Hepatocyte (in vitro differentiated cells): ENCODE data around the gene CARD14.
"Not testable (repeated sequence)": the region's sequence is repeated elsewhere in the genome, so short reads cannot be mapped to it uniquely, and the experiment has no call there.

Source experiments
- EZH2 ChIP-seq: fragments of 200-600 bp; sonication (generic); IDR thresholded peaks from 2 replicates; pipeline ENCODE4 v1.6.1; 2016; ENCODE audit warnings: antibody characterized with exemption, mild to moderate bottlenecking, borderline replicate concordance
- EZH2phosphoT487 ChIP-seq: fragments of 200-600 bp; sonication (generic); IDR thresholded peaks from one replicate; pipeline ENCODE4 v1.6.1; 2018; ENCODE audit warnings: antibody characterized with exemption, mild to moderate bottlenecking, low read depth, moderate library complexity; ENCODE audit not compliant: unreplicated experiment, severe bottlenecking
- TF ChIP-seq, protein P1 (sequence below): fragments of 200-600 bp; sonication (generic); IDR thresholded peaks from 2 replicates; pipeline ENCODE4 v1.5.1; 2016; ENCODE audit warnings: antibody characterized with exemption, mild to moderate bottlenecking; ENCODE audit not compliant: poor library complexity

DNA sequence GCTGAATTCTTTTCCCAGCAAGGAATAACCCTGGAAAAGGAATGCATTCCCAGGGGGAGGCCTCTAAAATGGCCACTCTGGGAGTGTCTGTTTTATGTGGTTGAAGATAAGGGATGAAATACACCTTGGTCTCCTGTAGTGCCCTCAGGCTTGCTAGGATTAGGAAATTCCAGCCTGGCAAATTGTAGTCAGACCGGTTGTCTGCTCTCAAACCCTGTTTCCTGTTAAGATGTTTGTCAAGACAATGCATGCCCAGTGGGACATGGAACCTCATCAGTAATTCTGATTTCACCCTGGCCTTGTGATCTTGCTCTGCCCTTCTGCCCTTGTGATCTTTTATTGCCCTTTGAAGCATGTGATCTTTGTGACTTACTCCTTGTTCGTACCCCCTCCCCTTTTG, 14.2 kb upstream of the CARD14 start:
- not testable (repeated sequence) for TF ChIP-seq EZH2, EZH2phosphoT487
- TF ChIP-seq, protein P1, sequence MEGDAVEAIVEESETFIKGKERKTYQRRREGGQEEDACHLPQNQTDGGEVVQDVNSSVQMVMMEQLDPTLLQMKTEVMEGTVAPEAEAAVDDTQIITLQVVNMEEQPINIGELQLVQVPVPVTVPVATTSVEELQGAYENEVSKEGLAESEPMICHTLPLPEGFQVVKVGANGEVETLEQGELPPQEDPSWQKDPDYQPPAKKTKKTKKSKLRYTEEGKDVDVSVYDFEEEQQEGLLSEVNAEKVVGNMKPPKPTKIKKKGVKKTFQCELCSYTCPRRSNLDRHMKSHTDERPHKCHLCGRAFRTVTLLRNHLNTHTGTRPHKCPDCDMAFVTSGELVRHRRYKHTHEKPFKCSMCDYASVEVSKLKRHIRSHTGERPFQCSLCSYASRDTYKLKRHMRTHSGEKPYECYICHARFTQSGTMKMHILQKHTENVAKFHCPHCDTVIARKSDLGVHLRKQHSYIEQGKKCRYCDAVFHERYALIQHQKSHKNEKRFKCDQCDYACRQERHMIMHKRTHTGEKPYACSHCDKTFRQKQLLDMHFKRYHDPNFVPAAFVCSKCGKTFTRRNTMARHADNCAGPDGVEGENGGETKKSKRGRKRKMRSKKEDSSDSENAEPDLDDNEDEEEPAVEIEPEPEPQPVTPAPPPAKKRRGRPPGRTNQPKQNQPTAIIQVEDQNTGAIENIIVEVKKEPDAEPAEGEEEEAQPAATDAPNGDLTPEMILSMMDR = not testable (repeated sequence)
